Lung (tissue), 12 donors: ENCODE data around the gene HDGF. TPM values are rescaled to one million over a fixed set of nuclear protein-coding genes. Genes with fewer than 3 reads are reported as not detected.
A peak's percentile ranks its signal among the peaks of the same experiment; 100 is the strongest.

ENCODE experiments used
- ATAC-seq: fragments of 200-7000 bp; cut with Tn5 transposase; one replicate; pipeline ENCODE4 v1.9.1; 2020; ENCODE audit warnings: moderate number of reproducible peaks; ENCODE audit not compliant: insufficient read depth, low FRiP score
- DNase-seq, 3 donors: peaks; one replicate each; pipeline ENCODE4 v3.0.0-alpha.2; 2013 to 2017
- H3K27ac ChIP-seq, 2 donors: one replicate each; pipeline ENCODE4 v1.5.1; 2013; ENCODE audit warnings: mild to moderate bottlenecking in 2 of 2, moderate library complexity in 2 of 2, control low read depth in 1 of 2, inconsistent platforms in 1 of 2, low read depth in 1 of 2, low read length in 1 of 2
- H3K27me3 ChIP-seq, 3 donors: one replicate each; pipeline ENCODE4 v1.5.1; 2013; ENCODE audit warnings: low read length in 2 of 3; ENCODE audit not compliant: control insufficient read depth in 3 of 3, insufficient read depth in 3 of 3
- H3K36me3 ChIP-seq, 4 donors: one replicate each; pipeline ENCODE4 v1.5.1; 2013; ENCODE audit warnings: low read length in 4 of 4, mild to moderate bottlenecking in 1 of 4, moderate library complexity in 1 of 4; ENCODE audit not compliant: control insufficient read depth in 4 of 4, insufficient read depth in 4 of 4
- H3K4me1 ChIP-seq, 5 donors: one replicate each; pipeline ENCODE4 v1.5.1; 2013; ENCODE audit warnings: low read length in 5 of 5, mild to moderate bottlenecking in 2 of 5, moderate library complexity in 1 of 5; ENCODE audit not compliant: control insufficient read depth in 5 of 5, insufficient read depth in 5 of 5
- H3K4me3 ChIP-seq: one replicate; pipeline ENCODE4 v1.5.1; 2013; ENCODE audit warnings: mild to moderate bottlenecking, control low read depth, moderate library complexity
- H3K9ac ChIP-seq, 2 donors: one replicate each; pipeline ENCODE4 v1.5.1; 2013; ENCODE audit warnings: low read length in 2 of 2, control low read depth in 1 of 2; ENCODE audit not compliant: insufficient read depth in 1 of 2
- H3K9me3 ChIP-seq, 4 donors: one replicate each; pipeline ENCODE4 v1.5.1; 2013; ENCODE audit warnings: low read length in 3 of 4, mild to moderate bottlenecking in 1 of 4, moderate library complexity in 1 of 4; ENCODE audit not compliant: control insufficient read depth in 4 of 4, insufficient read depth in 3 of 4
- WGBS, 2 donors: extraction: QIAGEN DNeasy Blood & Tissue Kit; methylation state at CpG; one replicate each; pipeline ENCODE4 v1.1.7; 2013; 5-methylcytosine and 5-hydroxymethylcytosine counted together
- polyA plus RNA-seq, 2 donors: library from polyadenylated mRNA; stranded (reverse); fragments of 200-250 nt; gene quantifications; one replicate each; pipeline ENCODE4 v1.2.1, GENCODE V29; 2013
- total RNA-seq, 2 donors: library from RNA; depleted of rRNA in 1 of 2; stranded (reverse); fragments of >200 nt in 1 of 2; gene quantifications; one replicate each; pipeline ENCODE4 v1.2.1, GENCODE V29; 2014 to 2021
- TF ChIP-seq, protein P1 (sequence below): IDR thresholded peaks from 2 replicates; pipeline ENCODE4 v1.5.1; 2012; ENCODE audit warnings: mild to moderate bottlenecking; ENCODE audit errors: control extremely low read depth, extremely low read depth
- donor health status: control.
- donor health status: control.
- donor health status: Bipolar disorder and iron deficiency.
- donor health status: healthy.
- donor health status: DM: yes; HTN: yes; CAD: no.

HDGF gene
- total and polyA plus RNA-seq, 4 donors = 104 to 226 (median 185) TPM

DNA sequence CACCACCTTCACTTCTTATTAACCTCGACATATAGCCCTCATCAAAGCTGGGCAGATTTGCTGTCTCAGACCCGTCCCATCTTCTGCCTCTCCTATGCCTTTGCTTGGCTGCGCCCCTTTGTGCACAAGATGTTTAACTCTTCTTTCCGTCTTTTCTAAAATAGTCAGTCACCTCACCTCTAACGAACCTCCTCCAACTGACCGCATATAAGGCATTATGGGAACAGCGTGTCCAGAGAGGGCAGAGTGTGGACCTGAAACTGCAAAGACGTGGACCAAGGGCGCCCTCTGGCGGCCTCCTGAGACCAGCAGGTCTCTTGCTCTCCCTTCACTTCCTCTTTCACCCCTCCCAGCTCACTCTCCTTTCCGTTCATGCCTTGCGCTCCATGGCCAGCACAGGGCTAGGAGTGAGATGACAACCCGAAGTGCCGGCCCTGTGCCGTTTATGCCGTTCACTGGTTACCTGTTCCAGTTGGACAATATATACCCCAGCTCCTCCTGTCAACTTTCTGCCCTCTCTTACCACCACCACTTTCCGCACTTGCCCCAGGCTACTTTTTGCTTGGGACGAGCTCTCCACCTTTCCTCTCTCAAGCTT, 25.7 kb downstream of the HDGF start:
- Histone ChIP-seq H3K36me3 (peaks cover 18 to 32% (median 24%) of the 10 kb centered on the region in 4 donors), H3K4me3 (peak overlapping the region; percentile 5), H3K4me1 (peaks cover 14 to 36% (median 16%) of the 10 kb centered on the region in 5 donors), H3K9me3 (no peaks in the 10 kb centered on the region), H3K27me3 (no peaks in the 10 kb centered on the region), H3K27ac (no peak overlapping the region), H3K9ac (peak overlapping the region in 1 of 2 donors; percentile 72)
- TF ChIP-seq, protein P1, sequence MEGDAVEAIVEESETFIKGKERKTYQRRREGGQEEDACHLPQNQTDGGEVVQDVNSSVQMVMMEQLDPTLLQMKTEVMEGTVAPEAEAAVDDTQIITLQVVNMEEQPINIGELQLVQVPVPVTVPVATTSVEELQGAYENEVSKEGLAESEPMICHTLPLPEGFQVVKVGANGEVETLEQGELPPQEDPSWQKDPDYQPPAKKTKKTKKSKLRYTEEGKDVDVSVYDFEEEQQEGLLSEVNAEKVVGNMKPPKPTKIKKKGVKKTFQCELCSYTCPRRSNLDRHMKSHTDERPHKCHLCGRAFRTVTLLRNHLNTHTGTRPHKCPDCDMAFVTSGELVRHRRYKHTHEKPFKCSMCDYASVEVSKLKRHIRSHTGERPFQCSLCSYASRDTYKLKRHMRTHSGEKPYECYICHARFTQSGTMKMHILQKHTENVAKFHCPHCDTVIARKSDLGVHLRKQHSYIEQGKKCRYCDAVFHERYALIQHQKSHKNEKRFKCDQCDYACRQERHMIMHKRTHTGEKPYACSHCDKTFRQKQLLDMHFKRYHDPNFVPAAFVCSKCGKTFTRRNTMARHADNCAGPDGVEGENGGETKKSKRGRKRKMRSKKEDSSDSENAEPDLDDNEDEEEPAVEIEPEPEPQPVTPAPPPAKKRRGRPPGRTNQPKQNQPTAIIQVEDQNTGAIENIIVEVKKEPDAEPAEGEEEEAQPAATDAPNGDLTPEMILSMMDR = peak; percentile 90
- peak; percentile 89 to 93 (median 91) for DNase-seq
- whole genome bisulfite sequencing, 2 donors = 14 to 15% methylated on average over 18 of the region's 18 CpGs
- peak; percentile 68 for ATAC-seq

DNA sequence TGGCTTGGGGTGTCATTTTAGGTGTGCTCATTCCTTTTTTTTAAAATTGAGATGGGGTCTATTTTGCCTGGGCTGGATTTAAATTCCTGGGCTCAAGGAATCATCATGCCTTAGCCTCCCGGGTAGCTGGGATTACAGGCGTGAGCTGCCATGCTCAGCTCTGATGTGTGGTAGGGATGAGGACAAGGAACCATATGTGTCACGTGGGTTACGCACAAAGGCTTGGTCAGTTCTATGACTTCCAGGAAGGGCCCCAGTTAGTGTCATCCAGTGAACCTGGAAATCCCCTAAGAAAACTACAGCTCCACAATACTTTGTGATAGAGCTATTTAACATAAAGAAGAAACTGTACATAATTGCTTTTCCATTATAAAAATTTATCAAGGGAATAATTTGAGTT, 29.9 kb downstream of the HDGF start:
- ATAC-seq (no peak), DNase-seq (no peak)
- Histone ChIP-seq H3K4me1 (peaks cover 5 to 16% (median 8%) of the 10 kb centered on the region in 5 donors), H3K4me3 (no peak overlapping the region), H3K27me3 (no peaks in the 10 kb centered on the region), H3K36me3 (peaks cover 18 to 33% (median 26%) of the 10 kb centered on the region in 4 donors), H3K9ac (no peak overlapping the region), H3K9me3 (no peaks in the 10 kb centered on the region), H3K27ac (no peak overlapping the region)
- 88 to 95% methylated on average over 4 of the region's 4 CpGs for WGBS, 2 donors
- TF ChIP-seq, protein P1 = no peak

DNA sequence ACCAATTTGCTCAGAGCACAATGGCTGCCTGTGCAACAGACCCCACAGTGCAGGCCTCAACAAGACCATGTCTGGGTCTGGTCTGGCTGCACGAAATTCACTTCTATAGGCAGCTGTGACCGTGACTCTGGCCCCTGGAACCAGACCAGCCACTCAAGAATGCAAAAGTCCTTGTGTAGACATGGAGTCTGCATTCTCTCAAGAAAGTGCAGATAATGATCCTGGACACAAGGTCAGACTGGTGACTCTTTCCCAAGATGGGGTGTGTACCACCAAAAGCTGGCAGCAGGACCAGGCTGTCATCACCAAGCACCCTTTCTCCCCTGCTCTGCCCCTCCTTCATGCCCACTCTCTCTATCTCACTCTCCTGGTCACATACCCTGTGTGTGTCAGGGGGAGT, 30.3 kb downstream of the HDGF start:
- no peak overlapping the region for H3K9ac ChIP-seq

More for the DNA sequence above, 30.3 kb downstream of the HDGF start:
- Histone ChIP-seq H3K4me3 (no peak overlapping the region), H3K27me3 (no peaks in the 10 kb centered on the region), H3K36me3 (peaks cover 18 to 34% (median 26%) of the 10 kb centered on the region in 4 donors), H3K9me3 (no peaks in the 10 kb centered on the region), H3K27ac (no peak overlapping the region), H3K4me1 (peaks cover 2 to 12% (median 5%) of the 10 kb centered on the region in 5 donors)
- no peak for DNase-seq
- 76 to 94% methylated on average over 2 of the region's 2 CpGs for WGBS, 2 donors
- TF ChIP-seq, protein P1 = no peak
- ATAC-seq = no peak
